GM18519 (cell line): ENCODE results near the gene RNF224.

ENCODE experiments used
- ATAC-seq: cut with Tn5 transposase; IDR thresholded peaks from one replicate; pipeline ENCODE4 v1.9.1; 2021; ENCODE audit warnings: mild to moderate bottlenecking, moderate library complexity; ENCODE audit not compliant: unreplicated experiment, low FRiP score

Gene RNF224

GRCh38 chr9:137191691-137192447 is 35.4 kb upstream of the RNF224 start:
- ATAC-seq = no peak

- no peak for ATAC-seq
Measured at GRCh38 chr9:137192448-137192780, 34.9 kb upstream of the RNF224 start.

- no peak for ATAC-seq
Measured at GRCh38 chr9:137192859-137193258, 34.4 kb upstream of the RNF224 start.

GRCh38 chr9:137193771-137194170 is 33.5 kb upstream of the RNF224 start:
- ATAC-seq = no peak

GRCh38 chr9:137194388-137194787 is 32.9 kb upstream of the RNF224 start:
- no peak for ATAC-seq

GRCh38 chr9:137194909-137195308 is 32.4 kb upstream of the RNF224 start:
- no peak for ATAC-seq

GRCh38 chr9:137195525-137196220 is 31.6 kb upstream of the RNF224 start:
- no peak for ATAC-seq

GRCh38 chr9:137198051-137198901 is 29.0 kb upstream of the RNF224 start:
- ATAC-seq = no peak

GRCh38 chr9:137198902-137199283 is 28.4 kb upstream of the RNF224 start:
- no peak for ATAC-seq

GRCh38 chr9:137199411-137200121 is 27.7 kb upstream of the RNF224 start:
- no peak for ATAC-seq

GRCh38 chr9:137200311-137201204 is 26.7 kb upstream of the RNF224 start, which contains the start of gene TPRN:
TSS of gene TPRN (minus strand) at chr9:137200741. CDS start at chr9:137200711, 30 bp downstream.
- peak; percentile 73 for ATAC-seq

GRCh38 chr9:137201205-137201868 is 26.0 kb upstream of the RNF224 start:
- no peak for ATAC-seq

GRCh38 chr9:137202966-137203365 is 24.3 kb upstream of the RNF224 start:
- no peak for ATAC-seq

- ATAC-seq = no peak
Measured at GRCh38 chr9:137204731-137205125, 22.6 kb upstream of the RNF224 start.

GRCh38 chr9:137205126-137206069 is 21.9 kb upstream of the RNF224 start, which contains the start of the genes NDOR1 and TMEM203:
TSS of gene NDOR1 (plus strand) at chr9:137205700. CDS start at chr9:137205778, 78 bp downstream.
TSS of gene TMEM203 (minus strand) at chr9:137205648. CDS start at chr9:137205414, 234 bp downstream.
- no peak for ATAC-seq

- no peak for ATAC-seq
Measured at GRCh38 chr9:137206602-137207001, 20.7 kb upstream of the RNF224 start.

GRCh38 chr9:137211532-137211931 is 15.8 kb upstream of the RNF224 start:
- no peak for ATAC-seq

- no peak for ATAC-seq
Measured at GRCh38 chr9:137212520-137212919, 14.8 kb upstream of the RNF224 start.
